OCI-LY1 (cell line): ENCODE measurements around the gene KANTR.
"Not testable (repeated sequence)": the region's sequence is repeated elsewhere in the genome, so short reads cannot be mapped to it uniquely, and the experiment has no call there.

ENCODE experiments used
- EZH2 ChIP-seq: fragments of 200-600 bp; sonication (generic), shearing (Covaris generic); IDR thresholded peaks from 2 replicates; pipeline ENCODE4 v1.8.0; 2017; ENCODE audit warnings: borderline replicate concordance, mixed run types, mild to moderate bottlenecking, antibody characterized with exemption, low read length, moderate library complexity, mixed read lengths
- TF ChIP-seq, protein P1 (sequence below): fragments of 200-600 bp; sonication (generic), shearing (Covaris generic); IDR thresholded peaks from 2 replicates; pipeline ENCODE4 v1.5.1; 2017; ENCODE audit warnings: mild to moderate bottlenecking, antibody characterized with exemption, low read length, moderate library complexity, mixed read lengths

DNA sequence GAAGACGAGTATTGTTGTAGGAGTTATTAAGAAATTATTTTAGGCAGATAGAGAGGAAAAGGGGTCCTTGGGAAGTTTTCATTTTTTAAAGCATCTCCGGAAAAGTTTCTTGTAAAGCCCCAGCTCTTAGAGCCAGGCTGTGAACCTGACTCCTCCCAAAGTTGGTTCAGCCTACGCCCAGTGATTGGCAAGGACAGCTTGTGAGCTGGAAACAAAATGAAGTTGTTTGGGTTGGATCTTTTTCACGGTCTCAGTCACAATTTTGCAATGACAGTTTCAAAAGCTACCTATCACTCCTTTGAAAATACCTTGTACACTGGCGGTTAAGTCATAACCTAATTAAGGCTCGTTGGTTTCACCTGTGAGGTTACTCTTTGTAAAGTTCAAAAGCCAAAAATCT is 70.6 kb downstream of the KANTR start:
- TF ChIP-seq, protein P1, sequence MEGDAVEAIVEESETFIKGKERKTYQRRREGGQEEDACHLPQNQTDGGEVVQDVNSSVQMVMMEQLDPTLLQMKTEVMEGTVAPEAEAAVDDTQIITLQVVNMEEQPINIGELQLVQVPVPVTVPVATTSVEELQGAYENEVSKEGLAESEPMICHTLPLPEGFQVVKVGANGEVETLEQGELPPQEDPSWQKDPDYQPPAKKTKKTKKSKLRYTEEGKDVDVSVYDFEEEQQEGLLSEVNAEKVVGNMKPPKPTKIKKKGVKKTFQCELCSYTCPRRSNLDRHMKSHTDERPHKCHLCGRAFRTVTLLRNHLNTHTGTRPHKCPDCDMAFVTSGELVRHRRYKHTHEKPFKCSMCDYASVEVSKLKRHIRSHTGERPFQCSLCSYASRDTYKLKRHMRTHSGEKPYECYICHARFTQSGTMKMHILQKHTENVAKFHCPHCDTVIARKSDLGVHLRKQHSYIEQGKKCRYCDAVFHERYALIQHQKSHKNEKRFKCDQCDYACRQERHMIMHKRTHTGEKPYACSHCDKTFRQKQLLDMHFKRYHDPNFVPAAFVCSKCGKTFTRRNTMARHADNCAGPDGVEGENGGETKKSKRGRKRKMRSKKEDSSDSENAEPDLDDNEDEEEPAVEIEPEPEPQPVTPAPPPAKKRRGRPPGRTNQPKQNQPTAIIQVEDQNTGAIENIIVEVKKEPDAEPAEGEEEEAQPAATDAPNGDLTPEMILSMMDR = not testable (repeated sequence)
- not testable (repeated sequence) for TF ChIP-seq EZH2
